HG03565 (cell line): ENCODE measurements around the gene CRTC3.
"Not testable (repeated sequence)": the region's sequence is repeated elsewhere in the genome, so short reads cannot be mapped to it uniquely, and the experiment has no call there.

Experiments used
- ATAC-seq: cut with Tn5 transposase; IDR thresholded peaks from one replicate; pipeline ENCODE4 v1.9.1; 2021; ENCODE audit warnings: mild to moderate bottlenecking, moderate library complexity; ENCODE audit not compliant: unreplicated experiment

The CRTC3 gene

DNA sequence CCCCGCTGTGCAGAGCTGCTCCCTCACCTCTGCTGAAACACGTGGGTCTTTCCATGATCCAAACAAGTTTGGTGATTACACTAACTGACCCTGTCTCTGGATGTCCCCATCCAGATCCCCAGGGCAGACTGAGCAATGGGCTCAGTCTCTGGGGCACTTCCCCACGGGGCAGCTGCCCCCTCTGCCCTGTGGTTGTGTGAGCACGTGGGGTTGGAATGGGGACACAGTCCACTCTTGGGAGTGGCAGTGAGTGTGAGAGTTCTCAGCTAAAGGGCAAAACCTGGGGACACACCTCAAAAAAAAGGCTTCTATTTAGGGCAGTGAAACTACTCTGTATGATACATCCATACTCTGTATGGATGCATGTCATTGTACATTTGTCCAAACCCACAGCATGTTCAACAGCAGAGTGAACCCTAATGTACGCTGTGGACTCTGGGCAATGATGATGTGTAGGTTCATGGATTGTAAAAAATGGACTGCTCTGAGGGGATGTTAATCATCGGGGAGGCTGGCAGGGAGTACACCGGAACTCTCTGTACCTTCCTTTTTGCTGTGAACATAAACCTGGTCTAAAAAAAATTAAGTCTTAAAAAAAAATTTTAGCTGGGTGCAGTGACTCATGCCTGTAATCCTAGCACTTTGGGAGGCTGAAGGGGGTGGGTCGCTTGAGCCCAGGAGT lies 137.5 kb downstream of the CRTC3 start:
- ATAC-seq = no peak

- not testable (repeated sequence) for ATAC-seq
Observed at GRCh38 chr15:90667755-90668345, 138.1 kb downstream of the CRTC3 start.

GRCh38 chr15:90670631-90671030 lies 140.9 kb downstream of the CRTC3 start:
- not testable (repeated sequence) for ATAC-seq

- ATAC-seq = no peak
Observed at GRCh38 chr15:90671216-90671615, 141.5 kb downstream of the CRTC3 start.

DNA sequence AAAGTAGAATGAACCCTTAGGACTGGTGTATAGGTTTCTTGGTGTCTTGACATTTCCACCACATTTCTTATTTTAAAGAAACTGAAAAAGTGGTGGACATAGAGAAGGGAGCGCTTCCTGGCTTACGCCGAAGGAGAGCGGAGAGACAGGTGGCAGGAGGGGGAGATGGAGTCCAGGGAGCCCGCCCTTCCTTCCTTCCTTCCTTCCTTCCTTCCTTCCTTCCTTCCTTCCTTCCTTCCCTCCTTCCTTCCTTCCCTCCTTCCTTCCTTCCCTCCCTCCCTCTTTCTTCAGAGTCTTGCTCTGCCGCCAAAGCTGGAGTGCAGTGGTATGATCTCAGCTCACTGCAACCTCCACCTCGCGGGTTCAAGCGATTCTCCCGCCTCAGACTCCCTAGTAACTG lies 143.6 kb downstream of the CRTC3 start:
- not testable (repeated sequence) for ATAC-seq

DNA sequence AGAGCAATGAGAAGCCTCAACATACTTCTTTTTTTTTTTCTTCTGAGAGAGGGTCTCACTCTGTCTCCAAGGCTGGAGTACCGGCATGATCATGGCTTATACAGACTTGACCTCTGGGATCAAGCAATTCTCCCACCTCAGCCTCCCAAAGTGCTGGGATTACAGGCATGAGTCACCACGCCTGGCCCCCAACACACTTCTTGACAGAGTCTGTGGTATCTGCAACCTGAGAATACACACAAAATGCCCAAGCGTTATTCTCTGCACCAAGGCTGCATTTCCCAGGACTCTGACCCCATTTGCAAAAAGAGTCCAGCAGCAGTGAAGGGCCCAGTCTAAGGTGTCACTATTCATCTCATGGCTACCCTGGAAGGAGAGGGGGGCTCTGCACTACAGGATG lies 144.8 kb downstream of the CRTC3 start:
- no peak for ATAC-seq

DNA sequence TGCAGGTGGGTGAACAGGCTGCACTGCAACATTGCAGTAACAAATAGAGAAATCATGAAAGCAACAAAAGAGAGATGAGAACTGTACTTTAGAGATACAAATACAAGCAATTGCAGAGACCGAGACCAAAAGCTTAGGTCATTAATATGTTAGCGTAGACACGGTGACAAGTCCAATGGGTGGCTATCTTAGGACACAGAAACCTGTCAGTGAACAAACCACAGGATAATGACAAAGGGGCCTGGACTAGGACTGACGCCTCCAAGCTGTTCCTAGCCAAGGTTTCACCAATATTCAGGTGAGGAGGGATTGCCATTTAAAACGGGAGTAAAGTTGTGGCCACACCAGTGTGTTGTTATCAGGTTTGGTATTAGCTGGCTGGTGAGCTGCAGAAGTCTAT lies 145.7 kb downstream of the CRTC3 start:
- ATAC-seq = no peak

GRCh38 chr15:90677807-90678790 lies 148.4 kb downstream of the CRTC3 start:
- ATAC-seq = no peak

DNA sequence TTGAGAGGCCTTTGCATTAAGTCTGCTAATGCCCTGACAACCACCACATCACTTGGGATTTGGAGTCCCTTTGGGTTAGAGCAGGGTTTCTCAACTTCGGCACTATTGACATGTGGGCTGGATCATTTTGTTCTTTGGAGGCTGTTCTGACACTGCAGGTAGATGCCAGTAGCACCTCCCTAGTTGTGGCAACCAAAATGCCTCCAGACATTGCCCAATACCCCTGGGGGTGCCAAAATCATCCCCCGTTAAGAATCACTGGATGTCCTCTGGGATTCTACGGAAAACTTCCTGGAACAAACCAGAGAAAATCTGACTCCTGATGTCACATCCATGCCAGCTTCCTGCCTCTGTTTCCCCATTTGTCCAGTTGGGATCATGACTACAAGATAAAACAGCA lies 150.2 kb downstream of the CRTC3 start:
- ATAC-seq = no peak

DNA sequence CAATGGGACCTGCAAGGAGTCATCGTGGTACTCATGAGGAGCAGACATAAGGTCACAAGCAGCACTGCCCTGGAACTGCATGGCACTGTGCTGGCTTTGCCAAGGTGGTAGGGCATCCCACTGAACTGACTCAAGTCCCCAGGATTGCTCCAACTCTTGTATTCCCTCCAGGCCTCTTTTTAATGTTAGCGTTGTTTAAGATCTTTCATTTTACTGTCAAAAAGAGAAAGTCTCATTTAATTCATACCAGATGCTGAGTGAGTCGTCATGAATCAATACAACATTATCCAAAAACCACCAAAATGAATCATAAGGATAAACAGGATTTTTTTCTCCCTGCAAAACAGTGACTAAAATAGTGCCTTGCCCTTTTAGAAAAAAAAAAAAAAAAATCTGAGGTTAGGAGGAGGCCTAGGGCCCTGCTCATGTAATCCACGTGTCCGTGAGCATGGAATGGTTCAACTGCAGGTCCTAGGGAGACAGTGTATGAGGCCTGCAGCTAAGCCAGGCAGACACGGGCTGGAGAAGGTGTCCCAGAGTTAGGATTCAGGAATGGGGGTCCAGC lies 150.7 kb downstream of the CRTC3 start:
- no peak for ATAC-seq

DNA sequence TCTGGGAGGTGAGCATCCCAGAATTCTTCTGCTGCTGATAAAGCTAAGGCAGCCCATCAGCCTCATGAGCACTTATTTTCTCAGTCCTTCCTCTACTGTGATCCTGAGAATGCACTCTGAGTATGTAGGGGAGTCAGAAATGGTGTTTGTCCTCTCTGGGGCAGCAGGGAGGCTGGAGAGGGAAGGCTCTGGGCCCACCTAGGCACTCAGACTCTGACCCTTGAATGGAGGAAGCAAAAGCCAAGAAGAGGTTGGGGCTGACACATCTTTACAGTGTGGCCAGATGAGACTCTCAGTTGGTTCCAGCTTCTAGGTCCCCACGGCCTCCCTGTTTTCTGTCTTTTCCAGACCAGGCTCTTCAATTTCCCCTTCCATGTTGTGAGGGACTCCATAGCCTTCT lies 151.3 kb downstream of the CRTC3 start:
- ATAC-seq = no peak

DNA sequence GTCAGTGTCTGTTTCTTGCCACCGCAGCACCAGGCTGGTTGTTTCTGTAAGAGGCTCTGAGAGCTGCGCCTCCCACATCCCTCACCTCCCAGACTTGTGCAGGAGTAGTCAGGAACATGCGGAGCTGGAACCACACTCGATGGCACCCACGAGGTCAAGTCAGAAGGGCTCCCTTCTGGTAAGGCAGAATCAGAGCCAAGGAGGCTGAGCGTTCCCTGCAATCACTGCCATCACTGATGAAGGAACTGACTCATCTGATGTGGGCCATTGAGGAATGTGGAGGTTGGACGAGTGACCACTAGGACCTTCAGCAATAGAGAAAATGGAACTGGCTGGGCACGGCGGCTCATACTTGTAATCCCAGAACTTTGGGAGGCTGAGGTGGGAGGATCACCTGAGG lies 151.8 kb downstream of the CRTC3 start:
- ATAC-seq = no peak

DNA sequence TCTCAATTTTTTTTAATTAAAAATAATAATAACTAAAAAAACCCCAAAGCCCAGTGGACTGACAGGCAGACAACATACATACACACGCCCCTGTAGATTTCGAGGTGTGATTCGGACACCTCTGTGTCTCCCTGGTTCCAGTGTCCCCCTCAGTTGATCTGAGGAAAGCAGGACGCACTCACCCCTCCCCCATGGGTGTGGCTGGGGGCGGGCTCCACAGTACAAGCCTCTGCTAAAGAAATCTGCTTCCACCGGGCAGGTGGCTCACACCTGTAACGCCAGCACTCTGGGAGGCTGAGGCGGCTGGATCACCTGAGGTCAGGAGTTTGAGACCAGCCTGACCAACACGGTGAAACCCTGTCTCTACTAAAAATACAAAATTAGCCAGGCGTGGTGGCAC lies 153.6 kb downstream of the CRTC3 start:
- no peak for ATAC-seq

- ATAC-seq = no peak
Observed at GRCh38 chr15:90683876-90684275, 154.2 kb downstream of the CRTC3 start.

GRCh38 chr15:90684281-90684680 lies 154.6 kb downstream of the CRTC3 start:
- ATAC-seq = no peak

- ATAC-seq = peak; percentile 16
Observed at GRCh38 chr15:90685591-90686434, 156.1 kb downstream of the CRTC3 start.

- peak; percentile 87 for ATAC-seq
Observed at GRCh38 chr15:90686435-90687218, 156.9 kb downstream of the CRTC3 start.

- not testable (repeated sequence) for ATAC-seq
Observed at GRCh38 chr15:90689326-90689961, 159.7 kb downstream of the CRTC3 start.

GRCh38 chr15:90690585-90690984 lies 160.9 kb downstream of the CRTC3 start:
- ATAC-seq = no peak
